Lower leg skin (tissue), 4 donors: ENCODE data around the gene FANCI. TPM values are rescaled to one million over a fixed set of nuclear protein-coding genes. Genes with fewer than 3 reads are reported as not detected.

Experiments
- DNase-seq, 2 donors: peaks; one replicate each; pipeline ENCODE4 v3.0.0-alpha.2; 2019; ENCODE audit warnings: low spot score in 2 of 2
- H3K4me3 ChIP-seq: fragments of 200-600 bp; sonication (generic); 2 replicates; pipeline ENCODE4 v1.5.1; 2017; ENCODE audit warnings: mild to moderate bottlenecking, low read depth; ENCODE audit not compliant: poor library complexity, severe bottlenecking
- POLR2A ChIP-seq, 2 donors: fragments of 450-650 bp; IDR thresholded peaks; one replicate each; pipeline ENCODE4 v1.6.1; 2016 to 2017; ENCODE audit warnings: antibody characterized with exemption in 2 of 2, mild to moderate bottlenecking in 1 of 2, moderate library complexity in 1 of 2
- WGBS, 2 donors: methylation state at CpG; one replicate each; pipeline ENCODE4 v1.1.5; 2018; 5-methylcytosine and 5-hydroxymethylcytosine counted together
- intact Hi-C: fragments of 100-400 bp; cut with DNase I; formaldehyde crosslinking; loops from one replicate; pipeline ENCODE4 v1.15.0; 2023; ENCODE audit warnings: low total_unique reads
- total RNA-seq, 4 donors: library from RNA; depleted of rRNA; stranded (reverse); fragments of >200 nt; gene quantifications; one replicate each; pipeline ENCODE4 v1.1.0, GENCODE V29; 2016
- TF ChIP-seq, protein P1 (sequence below), 3 donors: fragments of 450-650 bp; IDR thresholded peaks; one replicate each; pipeline ENCODE4 v1.5.1; 2016; ENCODE audit warnings: antibody characterized with exemption in 3 of 3, mild to moderate bottlenecking in 3 of 3, moderate library complexity in 2 of 3

FANCI gene
- total RNA-seq, 4 donors from 2014 or later = 4.5 to 22.0 (median 8.5) TPM

DNA sequence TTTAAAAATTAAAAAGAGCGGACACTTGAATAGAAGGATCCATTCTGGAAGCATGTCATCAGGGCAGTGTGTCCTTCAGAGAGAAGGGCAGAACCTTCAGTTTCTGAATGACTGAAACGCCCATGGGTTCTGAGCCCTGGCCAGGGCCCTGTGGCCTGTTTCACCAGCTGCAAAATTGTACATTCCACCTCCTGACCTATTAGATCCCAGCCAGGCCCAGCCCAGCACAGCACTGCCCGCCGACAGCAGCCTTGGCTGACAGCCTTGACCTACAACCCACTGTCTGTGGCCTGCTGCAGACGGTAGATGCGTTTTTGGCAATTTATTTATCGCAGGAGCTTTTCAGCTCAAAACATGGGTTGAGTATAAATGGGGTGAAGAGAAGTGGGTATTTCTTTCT lies 96.8 kb downstream of the FANCI start:
- no peak for DNase-seq
- intact Hi-C loops = no loop called here
- TF ChIP-seq, protein P1, sequence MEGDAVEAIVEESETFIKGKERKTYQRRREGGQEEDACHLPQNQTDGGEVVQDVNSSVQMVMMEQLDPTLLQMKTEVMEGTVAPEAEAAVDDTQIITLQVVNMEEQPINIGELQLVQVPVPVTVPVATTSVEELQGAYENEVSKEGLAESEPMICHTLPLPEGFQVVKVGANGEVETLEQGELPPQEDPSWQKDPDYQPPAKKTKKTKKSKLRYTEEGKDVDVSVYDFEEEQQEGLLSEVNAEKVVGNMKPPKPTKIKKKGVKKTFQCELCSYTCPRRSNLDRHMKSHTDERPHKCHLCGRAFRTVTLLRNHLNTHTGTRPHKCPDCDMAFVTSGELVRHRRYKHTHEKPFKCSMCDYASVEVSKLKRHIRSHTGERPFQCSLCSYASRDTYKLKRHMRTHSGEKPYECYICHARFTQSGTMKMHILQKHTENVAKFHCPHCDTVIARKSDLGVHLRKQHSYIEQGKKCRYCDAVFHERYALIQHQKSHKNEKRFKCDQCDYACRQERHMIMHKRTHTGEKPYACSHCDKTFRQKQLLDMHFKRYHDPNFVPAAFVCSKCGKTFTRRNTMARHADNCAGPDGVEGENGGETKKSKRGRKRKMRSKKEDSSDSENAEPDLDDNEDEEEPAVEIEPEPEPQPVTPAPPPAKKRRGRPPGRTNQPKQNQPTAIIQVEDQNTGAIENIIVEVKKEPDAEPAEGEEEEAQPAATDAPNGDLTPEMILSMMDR (IDR thresholded peaks at IDR 0.05) = no peak
- no peak for TF ChIP-seq POLR2A (IDR thresholded peaks at IDR 0.05)
- WGBS, 2 donors = 67 to 78% methylated on average over 7 of the region's 7 CpGs
- H3K4me3 ChIP-seq = no peak overlapping the region

DNA sequence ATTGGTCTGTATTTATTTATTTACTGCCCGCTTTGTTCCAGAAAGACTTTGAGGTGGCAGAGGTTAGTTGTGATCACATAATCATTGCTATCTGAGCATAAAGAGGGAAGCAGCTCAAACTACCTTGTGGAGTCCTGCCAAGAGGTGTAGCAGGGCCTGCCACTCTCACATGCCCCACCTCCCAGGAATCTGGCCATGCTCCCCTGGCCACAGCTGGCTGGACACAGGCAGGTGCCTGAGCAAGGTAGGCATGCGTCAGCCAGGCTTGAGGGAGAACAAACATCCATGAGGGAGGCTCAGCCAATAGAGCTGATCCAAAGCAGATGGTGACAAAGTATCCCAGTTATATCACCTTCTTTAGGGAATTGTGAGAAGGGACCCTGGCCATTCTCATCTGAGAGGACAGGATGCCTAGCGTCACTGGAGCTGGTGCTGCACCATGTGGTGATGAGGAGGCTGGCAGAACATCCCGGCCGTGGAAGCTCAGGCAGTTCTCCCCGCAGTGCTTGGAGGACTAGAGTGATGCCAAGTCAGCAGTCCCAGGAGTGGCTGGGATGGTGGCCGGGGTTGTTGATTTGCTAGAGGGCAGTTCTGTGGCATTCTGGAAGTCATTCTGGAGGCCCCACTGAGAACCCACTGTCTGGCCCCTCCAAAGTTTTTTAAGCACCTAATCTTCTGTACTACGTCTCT lies 97.7 kb downstream of the FANCI start:
- 78% methylated on average over 8 of the region's 8 CpGs for WGBS, 2 donors
- no peak for DNase-seq
- intact Hi-C loops = no loop called here

DNA sequence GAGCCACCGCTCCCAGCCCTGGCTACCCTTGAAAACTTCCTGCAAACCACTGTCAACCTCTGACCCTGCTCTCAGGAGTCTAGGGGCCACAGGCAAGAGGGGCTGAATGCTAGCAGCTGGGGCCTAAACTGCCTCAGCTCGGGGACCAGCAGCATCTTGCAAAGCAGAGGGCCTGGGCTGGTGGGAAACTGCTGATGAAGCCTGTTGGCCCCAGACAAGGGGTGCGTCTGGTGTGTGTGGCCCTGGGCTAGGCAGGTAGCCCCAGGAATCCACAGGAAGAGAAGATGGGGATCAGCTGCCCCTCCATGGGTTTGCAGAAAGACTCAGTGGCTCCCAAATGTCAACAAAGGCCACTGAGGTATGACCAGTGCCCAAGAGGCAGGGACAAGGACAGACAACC lies 99.1 kb downstream of the FANCI start:
- intact Hi-C loops = no loop called here
- WGBS, 2 donors = 94 to 100% methylated on average over 3 of the region's 3 CpGs
- TF ChIP-seq, protein P1 (IDR thresholded peaks at IDR 0.05) = no peak
- no peak for TF ChIP-seq POLR2A (IDR thresholded peaks at IDR 0.05)
- DNase-seq = no peak
- no peak overlapping the region for H3K4me3 ChIP-seq

More for the DNA sequence above, 97.7 kb downstream of the FANCI start:
- TF ChIP-seq, protein P1 (IDR thresholded peaks at IDR 0.05) = no peak
- TF ChIP-seq POLR2A (IDR thresholded peaks at IDR 0.05) = no peak
- H3K4me3 ChIP-seq = no peak overlapping the region

DNA sequence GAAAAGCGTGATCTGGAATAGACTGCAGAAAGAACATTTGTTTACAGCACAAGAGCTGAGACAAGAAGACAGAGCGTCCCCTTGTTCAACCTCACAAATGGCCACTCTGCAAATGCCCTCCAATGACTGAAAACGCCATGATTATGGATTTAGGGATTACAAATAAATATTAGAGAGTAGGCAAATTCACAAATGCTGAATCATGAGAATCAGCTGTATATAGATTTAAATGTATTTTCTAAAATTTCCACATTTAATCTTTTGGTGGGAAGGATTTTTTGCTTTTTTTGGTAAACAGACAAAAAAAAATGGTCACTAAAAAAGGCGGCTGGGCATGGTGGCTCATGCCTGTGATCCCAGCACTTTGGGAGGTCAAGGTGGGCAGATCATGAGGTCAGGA lies 101.5 kb downstream of the FANCI start:
- intact Hi-C loops = no loop called here
- DNase-seq = no peak
- no peak overlapping the region for H3K4me3 ChIP-seq
- WGBS, 2 donors = 86 to 92% methylated on average over 4 of the region's 4 CpGs
- TF ChIP-seq, protein P1 (IDR thresholded peaks at IDR 0.05) = no peak
- no peak for TF ChIP-seq POLR2A (IDR thresholded peaks at IDR 0.05)

DNA sequence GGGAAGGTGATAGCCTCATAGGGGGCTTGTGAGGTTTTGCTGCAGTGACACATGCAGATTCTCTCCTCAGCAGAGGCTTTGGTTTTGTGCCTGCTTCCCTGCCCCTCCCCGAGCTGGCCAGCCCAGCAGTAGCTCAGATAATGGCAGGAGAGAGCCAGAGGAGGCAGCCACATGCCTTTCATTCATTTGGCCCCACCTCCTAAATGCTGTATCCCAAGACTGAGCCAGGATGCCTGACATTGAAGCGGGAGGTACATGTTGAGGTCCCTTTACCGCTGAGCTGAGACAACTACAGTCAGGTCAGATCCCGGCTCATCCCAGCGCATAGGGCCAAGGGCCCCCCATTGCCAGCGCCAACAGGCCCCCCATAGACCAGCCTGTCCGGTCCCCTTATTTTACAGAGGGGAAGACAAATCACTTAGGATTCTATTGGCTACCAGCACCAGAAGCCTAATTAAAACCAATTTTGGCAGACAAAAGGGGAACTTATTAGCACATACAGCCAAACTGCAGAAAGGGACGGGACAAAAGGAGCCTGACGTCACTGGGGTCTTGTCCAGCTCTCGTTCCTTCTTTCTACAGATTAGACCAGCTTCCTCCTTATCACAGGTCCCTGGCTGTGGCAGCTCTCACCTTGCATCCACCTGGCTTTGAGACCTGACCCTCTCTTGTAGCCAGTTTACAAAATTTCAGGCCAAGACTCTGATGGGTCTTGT lies 102.9 kb downstream of the FANCI start:
- 44 to 54% methylated on average over 10 of the region's 10 CpGs for WGBS, 2 donors
- TF ChIP-seq, protein P1 (IDR thresholded peaks at IDR 0.05) = no peak
- no peak for TF ChIP-seq POLR2A (IDR thresholded peaks at IDR 0.05)
- intact Hi-C loops = no loop called here

More for the DNA sequence above, 102.9 kb downstream of the FANCI start:
- no peak for DNase-seq
- H3K4me3 ChIP-seq = no peak overlapping the region
